ENCODE measurements around the gene CX3CL1. TPM values are rescaled to one million over a fixed set of nuclear protein-coding genes. Genes with fewer than 3 reads are reported as not detected.

Gene CX3CL1
- polyA plus RNA-seq, 1 donor (not counting 4 experiments of a cell fraction or from before 2014, with no cell fraction given) = 0.47 TPM

DNA sequence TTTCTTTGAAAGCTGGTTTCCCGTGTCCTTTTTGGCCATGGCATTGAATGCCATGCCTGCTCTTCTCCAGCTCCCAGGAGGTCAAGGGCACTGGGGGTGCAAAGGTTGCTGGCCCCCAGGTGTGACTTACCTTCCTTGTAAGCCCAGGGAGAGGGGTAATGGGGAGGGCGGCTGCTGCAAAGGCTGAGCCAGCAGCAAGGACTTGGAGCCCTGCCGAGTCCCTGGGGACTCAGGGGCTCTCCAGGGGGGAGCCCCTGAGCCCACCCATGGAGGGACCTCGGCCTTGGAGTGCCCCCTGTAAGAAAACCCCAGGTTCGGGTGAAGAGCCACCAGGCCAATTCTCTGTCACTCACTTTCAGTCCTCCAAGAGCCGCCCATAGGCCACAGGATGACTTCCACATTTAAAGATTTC lies 19.6 kb upstream of the CX3CL1 start:
- DNase-seq (ENCODE audit: low read depth, low spot score) = no peak
- TF ChIP-seq, protein P1, sequence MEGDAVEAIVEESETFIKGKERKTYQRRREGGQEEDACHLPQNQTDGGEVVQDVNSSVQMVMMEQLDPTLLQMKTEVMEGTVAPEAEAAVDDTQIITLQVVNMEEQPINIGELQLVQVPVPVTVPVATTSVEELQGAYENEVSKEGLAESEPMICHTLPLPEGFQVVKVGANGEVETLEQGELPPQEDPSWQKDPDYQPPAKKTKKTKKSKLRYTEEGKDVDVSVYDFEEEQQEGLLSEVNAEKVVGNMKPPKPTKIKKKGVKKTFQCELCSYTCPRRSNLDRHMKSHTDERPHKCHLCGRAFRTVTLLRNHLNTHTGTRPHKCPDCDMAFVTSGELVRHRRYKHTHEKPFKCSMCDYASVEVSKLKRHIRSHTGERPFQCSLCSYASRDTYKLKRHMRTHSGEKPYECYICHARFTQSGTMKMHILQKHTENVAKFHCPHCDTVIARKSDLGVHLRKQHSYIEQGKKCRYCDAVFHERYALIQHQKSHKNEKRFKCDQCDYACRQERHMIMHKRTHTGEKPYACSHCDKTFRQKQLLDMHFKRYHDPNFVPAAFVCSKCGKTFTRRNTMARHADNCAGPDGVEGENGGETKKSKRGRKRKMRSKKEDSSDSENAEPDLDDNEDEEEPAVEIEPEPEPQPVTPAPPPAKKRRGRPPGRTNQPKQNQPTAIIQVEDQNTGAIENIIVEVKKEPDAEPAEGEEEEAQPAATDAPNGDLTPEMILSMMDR (optimal IDR thresholded peaks at IDR 0.05 in 1 of 3, IDR thresholded peaks at IDR 0.05 in 1 of 3, conservative IDR thresholded peaks at IDR 0.05 in 1 of 3; ENCODE audit: extremely low read depth in 1 of 3, insufficient read depth in 2 of 3, low read length in 3 of 3) = no peak
- TF ChIP-seq EZH2 (IDR thresholded peaks at IDR 0.05; ENCODE audit: low read length) = no peak
- dilution Hi-C loops (cut with MboI; ENCODE audit: extremely low pct_ligation_motif_present, low sequenced_read_pairs) = no loop called here

DNA sequence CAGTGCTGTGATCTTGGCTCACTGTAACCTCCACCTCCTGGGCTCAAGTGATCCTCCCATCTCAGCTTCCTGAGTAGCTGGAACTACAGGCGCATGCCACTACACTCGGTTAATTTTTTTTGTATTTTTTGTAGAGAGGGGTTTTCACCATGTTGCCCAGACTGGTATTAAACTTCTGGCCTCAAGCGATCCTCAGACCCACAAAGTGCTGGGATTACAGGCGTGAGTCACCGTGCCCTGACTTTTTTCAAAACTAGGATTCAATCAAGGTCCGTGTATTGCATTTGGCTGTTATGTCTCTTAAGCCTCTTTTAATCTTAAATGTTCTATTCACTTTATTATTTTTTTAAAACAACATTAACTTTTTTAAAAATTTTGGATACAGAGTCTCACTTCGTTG lies 18.0 kb upstream of the CX3CL1 start:
- H3K4me2 ChIP-seq (ENCODE audit: control insufficient read depth, extremely low read depth, insufficient read depth, low read depth, low read length) = no peak overlapping the region
- no peak overlapping the region for H3K27ac ChIP-seq (ENCODE audit: control insufficient read depth, insufficient read depth, low read length)
- dilution Hi-C loops (cut with MboI; ENCODE audit: extremely low pct_ligation_motif_present, low sequenced_read_pairs) = no loop called here
- H3K9me3 ChIP-seq (ENCODE audit: control insufficient read depth, low read depth, low read length) = no peaks in the 10 kb centered on the region
- no peak overlapping the region for H2AFZ ChIP-seq (ENCODE audit: control insufficient read depth, low read length)
- peaks cover 7% of the 10 kb centered on the region for H3K4me1 ChIP-seq (ENCODE audit: control insufficient read depth, extremely low read depth, insufficient read depth, low read length)
- H3K79me2 ChIP-seq (ENCODE audit: control insufficient read depth, insufficient read depth, low read length) = no peaks in the 10 kb centered on the region
- no peak overlapping the region for H3K4me3 ChIP-seq (ENCODE audit: control insufficient read depth in 2 of 3, extremely low read depth in 1 of 3, insufficient read depth in 2 of 3, low read depth in 1 of 3, low read length in 3 of 3)
- H3K9ac ChIP-seq (ENCODE audit: control insufficient read depth, extremely low read depth, insufficient read depth, low read length) = no peak overlapping the region
- DNase-seq (ENCODE audit: low read depth, low spot score) (no peak), FAIRE-seq (no peak)
- H3K9me1 ChIP-seq (ENCODE audit: control insufficient read depth, extremely low read depth, insufficient read depth, low read length) = no peaks in the 10 kb centered on the region
- no peaks in the 10 kb centered on the region for H3K36me3 ChIP-seq (ENCODE audit: control insufficient read depth in 2 of 2, extremely low read depth in 1 of 2, insufficient read depth in 2 of 2, low read length in 2 of 2)
- H3K27me3 ChIP-seq (ENCODE audit: control insufficient read depth, extremely low read depth, insufficient read depth, low read length) = peaks cover 2% of the 10 kb centered on the region
- no peak for TF ChIP-seq EZH2 (IDR thresholded peaks at IDR 0.05; ENCODE audit: low read length)
- TF ChIP-seq, protein P1 (optimal IDR thresholded peaks at IDR 0.05 in 1 of 3, IDR thresholded peaks at IDR 0.05 in 1 of 3, conservative IDR thresholded peaks at IDR 0.05 in 1 of 3; ENCODE audit: extremely low read depth in 1 of 3, insufficient read depth in 2 of 3, low read length in 3 of 3) = no peak
- no peaks in the 10 kb centered on the region for H4K20me1 ChIP-seq (ENCODE audit: control insufficient read depth, extremely low read depth, insufficient read depth, low read length)

More for the DNA sequence above, 19.6 kb upstream of the CX3CL1 start:
- H3K9ac ChIP-seq (ENCODE audit: control insufficient read depth, extremely low read depth, insufficient read depth, low read length) = no peak overlapping the region
- no peaks in the 10 kb centered on the region for H3K9me3 ChIP-seq (ENCODE audit: control insufficient read depth, low read depth, low read length)
- H3K9me1 ChIP-seq (ENCODE audit: control insufficient read depth, extremely low read depth, insufficient read depth, low read length) = no peaks in the 10 kb centered on the region
- no peak overlapping the region for H3K27ac ChIP-seq (ENCODE audit: control insufficient read depth, insufficient read depth, low read length)
- H2AFZ ChIP-seq (ENCODE audit: control insufficient read depth, low read length) = no peak overlapping the region
- no peaks in the 10 kb centered on the region for H3K36me3 ChIP-seq (ENCODE audit: control insufficient read depth in 2 of 2, extremely low read depth in 1 of 2, insufficient read depth in 2 of 2, low read length in 2 of 2)
- no peak overlapping the region for H3K4me3 ChIP-seq (ENCODE audit: control insufficient read depth in 2 of 3, extremely low read depth in 1 of 3, insufficient read depth in 2 of 3, low read depth in 1 of 3, low read length in 3 of 3)
- H3K4me2 ChIP-seq (ENCODE audit: control insufficient read depth, extremely low read depth, insufficient read depth, low read depth, low read length) = no peak overlapping the region
- peaks cover 5% of the 10 kb centered on the region for H3K27me3 ChIP-seq (ENCODE audit: control insufficient read depth, extremely low read depth, insufficient read depth, low read length)
- no peaks in the 10 kb centered on the region for H3K4me1 ChIP-seq (ENCODE audit: control insufficient read depth, extremely low read depth, insufficient read depth, low read length)
- no peaks in the 10 kb centered on the region for H3K79me2 ChIP-seq (ENCODE audit: control insufficient read depth, insufficient read depth, low read length)
- no peaks in the 10 kb centered on the region for H4K20me1 ChIP-seq (ENCODE audit: control insufficient read depth, extremely low read depth, insufficient read depth, low read length)
- FAIRE-seq = no peak

Measured in keratinocyte (primary cell).